PFSK-1 (cell line): ENCODE data around the gene IFI30.
A peak's percentile ranks its signal among the peaks of the same experiment; 100 is the strongest.

ENCODE experiments used
- FOXP2 ChIP-seq: optimal IDR thresholded peaks from 2 replicates; pipeline ENCODE3; 2011; ENCODE audit warnings: borderline replicate concordance, control low read depth, inconsistent platforms; ENCODE audit not compliant: insufficient read depth; ENCODE audit errors: extremely low read length, extremely low read depth
- POLR2AphosphoS5 ChIP-seq: IDR thresholded peaks from 2 replicates; pipeline ENCODE4 v1.6.1; 2012; ENCODE audit warnings: low read depth, mild to moderate bottlenecking, control low read depth, low read length, moderate library complexity
- REST ChIP-seq, 2 experiments: IDR thresholded peaks; 2 replicates each; pipeline versions ENCODE4 v1.6.1 to v1.8.0; 2011 to 2012; ENCODE audit warnings: low read depth in 2 of 2, low read length in 2 of 2, control low read depth in 1 of 2, inconsistent platforms in 1 of 2, mild to moderate bottlenecking in 1 of 2, moderate library complexity in 1 of 2; ENCODE audit not compliant: insufficient read depth in 1 of 2
- SIN3A ChIP-seq: IDR thresholded peaks from 2 replicates; pipeline ENCODE4 v1.6.1; 2012; ENCODE audit warnings: mild to moderate bottlenecking, low read length, moderate library complexity, borderline replicate concordance; ENCODE audit not compliant: insufficient read depth
- TAF1 ChIP-seq: IDR thresholded peaks from 2 replicates; pipeline ENCODE4 v1.6.1; 2012; ENCODE audit warnings: low read length, control low read depth, borderline replicate concordance; ENCODE audit not compliant: insufficient read depth

Gene IFI30

GRCh38 chr19:18156841-18157464, 16.7 kb upstream of the IFI30 start:
- peak; percentile 64 for TF ChIP-seq POLR2AphosphoS5
- peak; percentile 19 for TF ChIP-seq FOXP2
- TF ChIP-seq SIN3A: peak; percentile 85; the same call in 1 of the 2 replicates
- TF ChIP-seq TAF1: peak; percentile 27; the same call in 1 of the 2 replicates
- peak in 1 of 2 experiments; percentile 65; a peak in 1 of 4 replicates for TF ChIP-seq REST (IDR thresholded peaks at IDR 0.05; ENCODE audit: insufficient read depth in 1 of 2, low read depth in 2 of 2, low read length in 2 of 2)

DNA sequence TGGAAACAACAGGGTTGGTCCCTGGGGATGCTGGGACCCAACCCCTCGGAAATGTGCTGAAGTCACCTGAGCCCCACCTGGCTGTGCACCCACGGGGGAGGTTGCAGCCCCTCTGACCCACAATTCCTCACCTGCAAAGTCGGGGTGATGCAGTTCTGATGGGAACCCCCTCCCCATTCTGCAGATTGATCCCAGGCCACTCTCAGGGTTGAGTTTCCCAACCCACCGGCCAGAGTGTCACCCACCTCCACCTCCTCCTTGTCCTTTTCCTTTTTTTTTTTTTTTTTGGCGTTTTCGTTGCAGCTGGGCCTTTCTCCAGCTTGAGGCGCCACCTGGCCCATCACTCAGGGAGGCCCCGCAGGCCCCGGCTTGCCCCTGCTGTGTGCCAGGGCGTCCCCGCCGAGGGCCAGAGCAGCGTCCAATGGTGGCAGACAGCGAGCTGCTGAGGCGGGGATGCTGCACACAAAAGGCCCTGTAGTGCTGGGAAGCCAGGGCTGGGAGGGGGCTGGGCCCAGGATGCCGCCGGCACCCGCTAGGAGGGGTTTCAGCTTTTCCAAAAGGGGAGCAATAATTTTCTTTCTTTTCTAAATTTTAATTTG, 16.0 kb upstream of the IFI30 start:
- no peak for TF ChIP-seq POLR2AphosphoS5
- no peak for TF ChIP-seq REST (IDR thresholded peaks at IDR 0.05; ENCODE audit: insufficient read depth in 1 of 2, low read depth in 2 of 2, low read length in 2 of 2)
- TF ChIP-seq FOXP2: peak; percentile 44

DNA sequence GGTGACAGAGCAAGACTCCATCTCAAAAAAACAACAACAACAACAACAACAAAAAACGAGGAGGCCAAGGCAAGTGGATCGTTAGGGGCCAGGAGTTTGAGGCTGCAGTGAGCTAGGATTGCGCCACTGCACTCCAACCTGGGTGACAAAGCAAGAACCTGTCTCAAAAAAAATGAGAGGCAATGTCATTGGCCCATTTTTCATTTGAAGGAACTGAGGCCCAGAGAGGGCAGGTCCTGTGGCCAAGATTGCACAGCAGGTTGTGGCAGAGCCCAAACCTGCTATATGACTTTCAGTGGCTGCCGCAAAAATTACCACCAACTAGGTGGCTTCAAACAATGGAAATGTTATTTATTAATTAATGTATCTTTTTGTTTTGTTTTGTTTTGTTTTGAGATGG, 15.1 kb upstream of the IFI30 start:
- no peak for TF ChIP-seq REST (IDR thresholded peaks at IDR 0.05; ENCODE audit: insufficient read depth in 1 of 2, low read depth in 2 of 2, low read length in 2 of 2)
- TF ChIP-seq FOXP2: no peak
- no peak for TF ChIP-seq SIN3A
- TF ChIP-seq TAF1: no peak
- no peak for TF ChIP-seq POLR2AphosphoS5

- TF ChIP-seq POLR2AphosphoS5 (no peak), SIN3A (no peak), FOXP2 (no peak), REST (IDR thresholded peaks at IDR 0.05; ENCODE audit: insufficient read depth in 1 of 2, low read depth in 2 of 2, low read length in 2 of 2) (no peak), TAF1 (no peak)
Measured at GRCh38 chr19:18159810-18160209, 13.8 kb upstream of the IFI30 start.

GRCh38 chr19:18160493-18160970, 13.1 kb upstream of the IFI30 start:
- TF ChIP-seq FOXP2 (no peak), SIN3A (no peak), POLR2AphosphoS5 (no peak), REST (IDR thresholded peaks at IDR 0.05; ENCODE audit: insufficient read depth in 1 of 2, low read depth in 2 of 2, low read length in 2 of 2) (no peak), TAF1 (no peak)
